Fibroblast of the aortic adventitia (primary cell): Measurements from ENCODE around the gene IARS1. TPM values are rescaled to one million over a fixed set of nuclear protein-coding genes. Genes with fewer than 3 reads are reported as not detected.

Experiments used
- DNase-seq: peaks from one replicate; pipeline ENCODE4 v3.0.0-alpha.2; 2010; ENCODE audit warnings: low read depth
- H3K4me3 ChIP-seq: 2 replicates; pipeline ENCODE4 v1.5.1; 2011; ENCODE audit warnings: low read depth, mild to moderate bottlenecking, control low read depth, low read length, moderate library complexity
- small RNA-seq: library from RNA; depleted of rRNA; stranded (forward); fragments of <200 nt; gene quantifications from one replicate; pipeline ENCODE3, GENCODE V24; 2012
- total RNA-seq: library from RNA; depleted of rRNA; stranded (reverse); fragments of >200 nt; gene quantifications from 2 replicates; pipeline ENCODE4 v1.2.3, GENCODE V29; 2012; ENCODE audit warnings: low replicate concordance
- TF ChIP-seq, protein P1 (sequence below): IDR thresholded peaks from 2 replicates; pipeline ENCODE4 v1.5.1; 2011; ENCODE audit warnings: mild to moderate bottlenecking, low read length, control low read depth, inconsistent platforms; ENCODE audit not compliant: insufficient read depth

The IARS1 gene
- total RNA-seq, 1 donor = 482 TPM

DNA sequence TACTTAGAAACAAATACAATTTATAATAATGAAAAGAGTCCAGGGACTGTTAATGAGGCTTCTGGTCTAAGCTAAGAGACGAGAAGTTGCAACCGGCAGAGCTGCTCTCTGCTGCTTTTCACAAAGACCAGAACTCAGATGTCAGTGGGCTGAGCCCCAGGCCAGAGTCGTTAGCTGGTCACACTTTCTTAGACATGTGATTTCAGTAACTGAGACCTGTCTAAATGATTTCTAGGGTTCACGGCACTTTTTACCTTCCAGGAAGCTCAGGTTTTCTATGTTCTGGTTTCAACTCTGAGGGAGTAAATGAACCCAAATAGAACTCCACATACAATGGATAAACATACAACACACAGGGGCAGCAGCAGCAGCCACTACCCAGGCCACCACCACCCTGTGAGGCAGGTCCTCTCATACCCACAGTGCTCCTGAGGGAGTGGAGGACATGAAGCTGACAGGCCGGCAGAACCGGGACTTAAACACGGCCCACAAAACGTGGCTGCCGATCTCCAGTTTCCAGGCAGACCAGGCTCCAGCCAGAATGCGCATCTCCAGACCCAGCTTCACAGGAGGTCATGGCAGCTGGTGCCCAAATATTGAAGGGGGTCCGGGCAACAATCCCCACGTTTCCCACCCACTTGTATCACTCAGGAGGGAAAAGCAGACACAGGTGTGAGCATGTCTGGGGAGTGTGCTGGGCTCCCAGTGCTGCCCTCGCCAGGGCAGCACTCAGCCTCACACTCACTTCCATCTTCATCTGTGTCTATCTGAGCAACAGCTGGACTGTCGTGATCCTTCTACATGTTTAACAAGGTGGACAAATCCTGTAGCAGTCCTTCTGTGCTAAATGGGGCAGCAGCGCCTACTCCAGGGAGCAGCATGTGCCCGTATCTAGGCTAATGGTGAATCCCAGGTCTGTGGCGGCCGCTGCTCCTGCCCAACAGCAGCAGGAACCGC is 38.8 kb downstream of the IARS1 start:
- no peak for DNase-seq
- no peak overlapping the region for H3K4me3 ChIP-seq
- TF ChIP-seq, protein P1, sequence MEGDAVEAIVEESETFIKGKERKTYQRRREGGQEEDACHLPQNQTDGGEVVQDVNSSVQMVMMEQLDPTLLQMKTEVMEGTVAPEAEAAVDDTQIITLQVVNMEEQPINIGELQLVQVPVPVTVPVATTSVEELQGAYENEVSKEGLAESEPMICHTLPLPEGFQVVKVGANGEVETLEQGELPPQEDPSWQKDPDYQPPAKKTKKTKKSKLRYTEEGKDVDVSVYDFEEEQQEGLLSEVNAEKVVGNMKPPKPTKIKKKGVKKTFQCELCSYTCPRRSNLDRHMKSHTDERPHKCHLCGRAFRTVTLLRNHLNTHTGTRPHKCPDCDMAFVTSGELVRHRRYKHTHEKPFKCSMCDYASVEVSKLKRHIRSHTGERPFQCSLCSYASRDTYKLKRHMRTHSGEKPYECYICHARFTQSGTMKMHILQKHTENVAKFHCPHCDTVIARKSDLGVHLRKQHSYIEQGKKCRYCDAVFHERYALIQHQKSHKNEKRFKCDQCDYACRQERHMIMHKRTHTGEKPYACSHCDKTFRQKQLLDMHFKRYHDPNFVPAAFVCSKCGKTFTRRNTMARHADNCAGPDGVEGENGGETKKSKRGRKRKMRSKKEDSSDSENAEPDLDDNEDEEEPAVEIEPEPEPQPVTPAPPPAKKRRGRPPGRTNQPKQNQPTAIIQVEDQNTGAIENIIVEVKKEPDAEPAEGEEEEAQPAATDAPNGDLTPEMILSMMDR = no peak

DNA sequence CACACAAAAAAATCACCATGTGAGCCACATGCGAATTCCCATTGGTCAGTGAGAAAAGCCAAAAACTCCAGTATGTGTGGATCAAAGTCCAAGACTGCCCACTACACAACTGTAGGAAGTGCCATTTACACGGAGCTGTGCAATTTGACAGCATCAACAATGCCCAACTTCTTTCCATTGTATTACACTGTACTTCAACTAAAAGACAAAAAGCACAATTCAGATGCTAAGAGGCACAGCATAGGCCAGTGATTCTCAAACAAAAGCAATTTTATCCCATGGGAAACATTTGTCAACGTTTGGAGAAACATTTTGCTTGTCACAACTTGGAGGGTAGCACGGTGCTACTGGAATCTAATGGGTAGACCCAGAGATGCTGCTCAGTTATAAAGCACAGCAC is 39.8 kb downstream of the IARS1 start:
- TF ChIP-seq, protein P1 = no peak
- no peak for DNase-seq
- no peak overlapping the region for H3K4me3 ChIP-seq

DNA sequence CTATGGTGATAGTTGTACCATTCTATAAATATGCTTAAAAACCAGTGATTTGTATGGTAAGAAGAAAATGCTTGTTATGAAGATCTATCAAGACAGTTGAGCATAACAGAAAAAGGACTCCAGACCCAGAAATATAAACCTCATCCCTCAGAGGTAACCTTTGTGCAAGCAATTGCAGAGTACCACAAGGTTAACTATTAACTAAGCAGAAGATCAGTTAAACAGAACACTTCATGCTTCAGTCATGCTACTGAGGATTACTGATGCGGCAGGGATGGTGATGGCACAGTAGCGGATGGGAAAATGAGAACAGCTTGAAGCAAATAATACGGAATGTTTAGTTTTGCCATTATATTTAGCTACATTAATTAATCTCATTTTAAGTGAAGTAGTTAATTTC is 45.5 kb downstream of the IARS1 start:
- TF ChIP-seq, protein P1 = no peak
- no peak for DNase-seq
- H3K4me3 ChIP-seq = no peak overlapping the region

DNA sequence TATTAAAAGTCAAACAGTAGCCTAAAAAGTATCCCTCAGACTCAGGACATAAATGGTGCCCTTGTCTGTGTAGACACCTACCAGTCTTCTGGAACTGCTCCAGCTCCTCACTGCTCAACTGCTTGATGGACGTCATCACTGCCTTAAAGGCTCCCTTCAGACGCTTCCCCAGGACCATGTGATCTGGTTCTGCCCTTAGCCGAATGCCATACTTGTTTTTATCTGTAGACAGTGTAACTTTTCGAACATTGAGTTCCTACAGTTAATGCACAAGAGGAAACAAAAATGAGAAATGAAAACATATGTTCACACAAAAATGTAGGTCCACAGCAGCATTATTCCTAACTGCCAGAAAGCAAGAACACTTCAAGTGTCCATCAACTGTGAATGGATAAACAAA is 46.2 kb downstream of the IARS1 start:
- TF ChIP-seq, protein P1 = no peak
- DNase-seq = no peak

DNA sequence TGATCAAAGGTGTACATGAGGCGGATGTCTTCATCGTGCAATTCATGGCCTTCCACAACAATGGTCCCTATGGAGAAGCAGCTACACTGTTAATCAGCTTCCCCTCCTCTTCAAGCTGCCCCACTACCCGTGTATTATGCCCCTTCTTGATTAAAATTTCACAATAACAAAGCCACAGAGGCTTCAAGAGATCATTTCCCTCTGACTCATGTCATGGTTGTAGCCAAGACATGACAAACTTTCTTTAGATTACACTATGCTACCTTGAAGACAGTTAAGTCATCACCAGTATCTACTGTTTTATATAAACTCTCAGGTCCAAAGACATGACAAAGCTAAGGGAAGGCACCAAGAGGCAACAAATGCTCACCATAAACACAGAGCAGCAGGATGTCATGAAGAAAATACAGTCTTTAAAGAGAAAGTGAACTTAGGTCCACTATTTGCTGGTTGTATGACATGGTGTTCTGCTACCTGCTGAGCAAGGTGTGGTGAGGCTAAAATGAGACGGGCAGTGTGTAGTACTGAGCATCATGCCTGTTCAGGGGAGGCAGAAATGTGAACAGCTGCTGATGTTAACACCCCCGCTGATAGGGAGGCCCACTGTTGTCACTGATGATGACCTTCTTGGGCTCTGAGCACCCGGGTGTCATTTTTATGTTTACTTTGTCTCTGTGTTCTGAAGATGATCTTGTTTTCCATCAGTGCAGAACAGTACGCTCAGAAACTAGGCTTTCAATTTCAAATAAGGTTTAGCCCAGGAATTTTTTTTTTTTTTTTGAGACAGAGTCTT is 48.3 kb downstream of the IARS1 start:
- peak; percentile 66 for DNase-seq
- TF ChIP-seq, protein P1 = no peak
- H3K4me3 ChIP-seq = no peak overlapping the region

More for the DNA sequence above, 46.2 kb downstream of the IARS1 start:
- H3K4me3 ChIP-seq = no peak overlapping the region

Small RNA genes lying within 50 kb of the gene (small RNA-seq; reads per million reads assigned to genes)
- gene MIR3651 (not detected), gene SNORA84 (23.4 reads per million, percentile 96 among the genes with 10 or more reads in this experiment)

Other genes with a start within 250 kb of the IARS1 start
- gene SPTLC1, start 178.3 kb downstream of the IARS1 start, total RNA-seq = 51.5 and 119 TPM in 2 replicates
- 36.5 and 70.7 TPM in 2 replicates for gene NOL8, start 31.7 kb upstream of the IARS1 start, total RNA-seq
- gene CENPP, start 32.3 kb upstream of the IARS1 start, total RNA-seq = 19.3 and 19.7 TPM in 2 replicates
- 140 and 166 TPM in 2 replicates for gene OGN, start 110.9 kb upstream of the IARS1 start, total RNA-seq
- gene OMD, start 130.8 kb upstream of the IARS1 start, total RNA-seq = 0.33 and 16.1 TPM in 2 replicates
- 14.6 and 65.8 TPM in 2 replicates for gene ASPN, start 188.8 kb upstream of the IARS1 start, total RNA-seq
- gene ECM2, start 242.3 kb upstream of the IARS1 start, total RNA-seq = 23.3 and 74.6 TPM in 2 replicates